HG02571 (cell line): Measurements from ENCODE around the gene AGFG2.

ENCODE experiments used
- ATAC-seq: cut with Tn5 transposase; IDR thresholded peaks from one replicate; pipeline ENCODE4 v1.9.1; 2021; ENCODE audit warnings: mild to moderate bottlenecking, moderate library complexity; ENCODE audit not compliant: unreplicated experiment

Gene AGFG2

GRCh38 chr7:100604976-100605911, 66.2 kb downstream of the AGFG2 start:
- ATAC-seq, result no peak

- ATAC-seq, result no peak
Measured at GRCh38 chr7:100606313-100606712, 67.3 kb downstream of the AGFG2 start.

- no peak for ATAC-seq
Measured at GRCh38 chr7:100607111-100607510, 68.1 kb downstream of the AGFG2 start.

- ATAC-seq, result no peak
Measured at GRCh38 chr7:100609958-100610357, 71.0 kb downstream of the AGFG2 start.

- ATAC-seq, result peak; percentile 94
Measured at GRCh38 chr7:100611983-100612729, 73.2 kb downstream of the AGFG2 start, which contains the start of gene MOSPD3. Gene MOSPD3, plus strand, starts transcription at chr7:100612540. Its CDS starts 252 bp downstream, at chr7:100612792.

GRCh38 chr7:100612730-100613390, 73.9 kb downstream of the AGFG2 start:
- no peak for ATAC-seq

GRCh38 chr7:100613412-100614175, 74.6 kb downstream of the AGFG2 start:
- ATAC-seq, result no peak

GRCh38 chr7:100614308-100614861, 75.4 kb downstream of the AGFG2 start:
- ATAC-seq, result no peak
